Caco-2 (cell line): ENCODE measurements around the gene CLMP. TPM values are rescaled to one million over a fixed set of nuclear protein-coding genes. Genes with fewer than 3 reads are reported as not detected.

Experiments used
- BruUV-seq: library from RNA; stranded (reverse); fragments of 400-500 nt; replicated peaks from 2 replicates; lab custom pipeline; 2021; lab: Mats Ljungman, UMichigan
- CTCF ChIA-PET: fragments of 300-600 bp; sonication (Branson Sonifier 250); formaldehyde crosslinking; loops from one replicate; lab custom pipeline; 2022; ENCODE audit warnings: antibody characterized with exemption; lab: Charles Lee
- POLR2A ChIA-PET: fragments of 300-600 bp; sonication (Branson Sonifier 250); formaldehyde crosslinking; loops from one replicate; lab custom pipeline; 2022; ENCODE audit warnings: antibody characterized with exemption; lab: Charles Lee
- DNase-seq, 2 experiments: peaks; one replicate each; pipeline versions ENCODE4 v3.0.0 to v3.0.0-alpha.2; 2020 to 2022
- H3K27me3 ChIP-seq: replicated peaks from 2 replicates; pipeline ENCODE4 v1.6.0; 2011; ENCODE audit warnings: low read length; ENCODE audit not compliant: control insufficient read depth, insufficient read depth
- H3K36me3 ChIP-seq: 2 replicates; pipeline ENCODE4 v1.5.1; 2011; ENCODE audit warnings: low read length; ENCODE audit not compliant: control insufficient read depth, insufficient read depth
- H3K4me1 ChIP-seq: fragments of 250-450 bp; sonication (Bioruptor Pico); 2 replicates; pipeline ENCODE4 v1.5.1; 2020; ENCODE audit warnings: mild to moderate bottlenecking
- H3K4me3 ChIP-seq: 2 replicates; pipeline ENCODE4 v1.5.1; 2011; ENCODE audit warnings: low read depth, mild to moderate bottlenecking, control low read depth, low read length
- H3K9me3 ChIP-seq: fragments of 250-450 bp; sonication (Bioruptor Pico); 2 replicates; pipeline ENCODE4 v1.5.1; 2020; ENCODE audit warnings: mild to moderate bottlenecking, moderate library complexity
- H3K27ac Mint-ChIP-seq: one replicate; pipeline ENCODE4 v1.8.0; 2022; ENCODE audit warnings: mixed read lengths; ENCODE audit not compliant: unreplicated experiment
- H3K27me3 Mint-ChIP-seq: one replicate; pipeline ENCODE4 v1.8.0; 2022; ENCODE audit warnings: mixed read lengths; ENCODE audit not compliant: insufficient read depth, unreplicated experiment
- H3K36me3 Mint-ChIP-seq: one replicate; pipeline ENCODE4 v1.8.0; 2022; ENCODE audit warnings: mild to moderate bottlenecking, mixed read lengths; ENCODE audit not compliant: insufficient read depth, unreplicated experiment
- H3K4me1 Mint-ChIP-seq: one replicate; pipeline ENCODE4 v1.8.0; 2022; ENCODE audit warnings: low read depth, mixed read lengths; ENCODE audit not compliant: unreplicated experiment
- H3K4me3 Mint-ChIP-seq: one replicate; pipeline ENCODE4 v1.8.0; 2022; ENCODE audit warnings: mild to moderate bottlenecking, moderate library complexity, mixed read lengths; ENCODE audit not compliant: unreplicated experiment
- H3K9me3 Mint-ChIP-seq: one replicate; pipeline ENCODE4 v1.8.0; 2022; ENCODE audit warnings: mixed read lengths; ENCODE audit not compliant: unreplicated experiment
- CTCF ChIP-seq, 2 experiments: fragments of 200-600 bp in 1 of 2; IDR thresholded peaks; 1 replicate in 1 of 2; 2 replicates in 1 of 2; pipeline versions ENCODE4 v1.5.1 to v1.8.0; 2011 to 2022; ENCODE audit warnings: antibody characterized with exemption in 1 of 2, control low read depth in 1 of 2, inconsistent platforms in 1 of 2, low read depth in 1 of 2, low read length in 1 of 2, mild to moderate bottlenecking in 1 of 2, moderate library complexity in 1 of 2; ENCODE audit not compliant: insufficient read depth in 1 of 2, severe bottlenecking in 1 of 2, unreplicated experiment in 1 of 2
- intact Hi-C: fragments of 100-400 bp; cut with micrococcal nuclease; formaldehyde crosslinking; loops from one replicate; pipeline ENCODE4 v1.10.0; 2022; ENCODE audit not compliant: unreplicated experiment
- total RNA-seq: library from RNA; stranded (reverse); gene quantifications from 2 replicates; pipeline ENCODE4 v1.2.3, GENCODE V29; 2022

Gene CLMP
- total RNA-seq, 1 experiment from 2014 or later: 58.9 TPM

GRCh38 chr11:123216249-123216648 lies 21.2 kb upstream of the CLMP start:
- POLR2A ChIA-PET: interaction anchor here (0.5 kb wide), 1 partner anchor 21 kb away, joined by 4 read pairs; no protein-coding TSS in a partner anchor
- Mint-ChIP-seq H3K36me3 (no peaks in the 10 kb centered on the region), H3K9me3 (peaks cover 13% of the 10 kb centered on the region), H3K27me3 (no peaks in the 10 kb centered on the region), H3K27ac (peak overlapping the region; percentile 59), H3K4me3 (no peak overlapping the region), H3K4me1 (peaks cover 47% of the 10 kb centered on the region)
- Histone ChIP-seq H3K27me3 (no peaks in the 10 kb centered on the region), H3K4me3 (no peak overlapping the region), H3K9me3 (no peaks in the 10 kb centered on the region), H3K4me1 (peaks cover 31% of the 10 kb centered on the region), H3K36me3 (no peaks in the 10 kb centered on the region)
- intact Hi-C loops: no loop called here
- no peak for TF ChIP-seq CTCF (IDR thresholded peaks at IDR 0.05; ENCODE audit: insufficient read depth in 1 of 2, low read depth in 1 of 2, low read length in 1 of 2, severe bottlenecking in 1 of 2, unreplicated experiment in 1 of 2)
- no TSS peak for BruUV-seq
- no peak for DNase-seq
- CTCF ChIA-PET: interaction anchor here (1.0 kb wide), 1 partner anchor 49 kb away, joined by 3 read pairs; no protein-coding TSS in a partner anchor

DNA sequence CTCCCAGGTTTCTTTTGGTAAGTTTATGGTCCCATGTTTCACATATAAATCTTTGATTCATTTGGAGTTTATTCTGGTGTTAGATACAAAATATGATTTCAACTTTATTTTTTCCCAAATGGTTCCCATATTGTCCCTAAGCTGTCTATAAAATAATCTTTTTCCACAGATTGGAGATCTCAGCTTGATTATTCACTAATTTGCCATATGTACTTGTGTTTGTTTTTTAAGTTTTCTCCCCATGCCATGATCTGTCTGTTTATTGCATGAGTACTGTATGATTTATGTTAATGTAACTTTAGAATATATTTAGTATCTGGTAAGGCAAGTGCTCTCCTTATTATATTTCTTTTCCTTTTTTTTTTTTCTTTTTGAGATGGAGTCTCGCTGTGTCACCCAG lies 19.9 kb upstream of the CLMP start:
- POLR2A ChIA-PET: no interaction called here
- no peaks in the 10 kb centered on the region for H3K9me3 ChIP-seq
- H3K27ac Mint-ChIP-seq: no peak overlapping the region
- H3K4me1 Mint-ChIP-seq: peaks cover 44% of the 10 kb centered on the region
- H3K4me3 ChIP-seq: no peak overlapping the region
- CTCF ChIA-PET: interaction anchor here (0.7 kb wide), 1 partner anchor 32 kb away, joined by 3 read pairs; no protein-coding TSS in a partner anchor
- H3K27me3 Mint-ChIP-seq: no peaks in the 10 kb centered on the region
- H3K9me3 Mint-ChIP-seq: peaks cover 9% of the 10 kb centered on the region
- no peaks in the 10 kb centered on the region for H3K36me3 Mint-ChIP-seq
- DNase-seq: no peak
- no TSS peak for BruUV-seq
- no peaks in the 10 kb centered on the region for H3K36me3 ChIP-seq
- peaks cover 31% of the 10 kb centered on the region for H3K4me1 ChIP-seq
- intact Hi-C loops: no loop called here
- no peaks in the 10 kb centered on the region for H3K27me3 ChIP-seq
- H3K4me3 Mint-ChIP-seq: no peak overlapping the region
- no peak for TF ChIP-seq CTCF (IDR thresholded peaks at IDR 0.05; ENCODE audit: insufficient read depth in 1 of 2, low read depth in 1 of 2, low read length in 1 of 2, severe bottlenecking in 1 of 2, unreplicated experiment in 1 of 2)

- H3K36me3 ChIP-seq: no peaks in the 10 kb centered on the region
- no peaks in the 10 kb centered on the region for H3K9me3 ChIP-seq
- no peak for TF ChIP-seq CTCF (IDR thresholded peaks at IDR 0.05; ENCODE audit: insufficient read depth in 1 of 2, low read depth in 1 of 2, low read length in 1 of 2, severe bottlenecking in 1 of 2, unreplicated experiment in 1 of 2)
- POLR2A ChIA-PET: no interaction called here
- CTCF ChIA-PET: interaction anchor here (1.6 kb wide), 1 partner anchor 47 kb away, joined by 5 read pairs; no protein-coding TSS in a partner anchor
- Mint-ChIP-seq H3K36me3 (no peaks in the 10 kb centered on the region), H3K4me3 (no peak overlapping the region), H3K4me1 (peaks cover 43% of the 10 kb centered on the region), H3K27ac (no peak overlapping the region), H3K27me3 (no peaks in the 10 kb centered on the region), H3K9me3 (peaks cover 9% of the 10 kb centered on the region)
- no TSS peak for BruUV-seq
- no peaks in the 10 kb centered on the region for H3K27me3 ChIP-seq
- intact Hi-C loops: no loop called here
- H3K4me1 ChIP-seq: peaks cover 29% of the 10 kb centered on the region
- H3K4me3 ChIP-seq: no peak overlapping the region
- DNase-seq: no peak
Observed at GRCh38 chr11:123214396-123214795, 19.3 kb upstream of the CLMP start.
